ENCODE measurements around the gene CALHM5.

DNA sequence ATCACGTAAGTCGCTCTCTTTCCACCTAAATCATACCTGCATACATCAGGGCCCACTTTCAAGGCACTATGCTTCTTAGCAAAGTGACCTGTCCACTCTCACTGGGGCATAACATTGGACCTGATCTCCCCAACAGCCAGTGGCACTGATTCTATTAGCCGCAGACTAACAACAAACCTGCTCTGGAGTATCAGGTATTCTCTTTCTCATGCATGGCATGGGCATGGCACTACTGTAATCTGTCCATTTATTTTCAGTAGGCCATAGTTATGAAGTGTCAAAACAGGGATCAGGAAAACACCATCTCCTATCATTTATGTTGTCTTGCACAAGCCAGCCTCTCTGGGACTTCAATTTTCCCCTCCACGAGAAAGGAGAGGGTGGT is 50.6 kb downstream of the CALHM5 start:
- TF ChIP-seq CTCF (conservative IDR thresholded peaks at IDR 0.05), result no peak
- TF ChIP-seq ZFX (IDR thresholded peaks at IDR 0.05), result no peak
